ENCODE measurements around the gene GRAMD1A.
"Not testable (repeated sequence)": the region's sequence is repeated elsewhere in the genome, so short reads cannot be mapped to it uniquely, and the experiment has no call there.

GRAMD1A gene

GRCh38 chr19:35004517-35005255 is 4.6 kb downstream of the GRAMD1A start:
- no peak for DNase-seq (ENCODE audit: low read depth)

DNA sequence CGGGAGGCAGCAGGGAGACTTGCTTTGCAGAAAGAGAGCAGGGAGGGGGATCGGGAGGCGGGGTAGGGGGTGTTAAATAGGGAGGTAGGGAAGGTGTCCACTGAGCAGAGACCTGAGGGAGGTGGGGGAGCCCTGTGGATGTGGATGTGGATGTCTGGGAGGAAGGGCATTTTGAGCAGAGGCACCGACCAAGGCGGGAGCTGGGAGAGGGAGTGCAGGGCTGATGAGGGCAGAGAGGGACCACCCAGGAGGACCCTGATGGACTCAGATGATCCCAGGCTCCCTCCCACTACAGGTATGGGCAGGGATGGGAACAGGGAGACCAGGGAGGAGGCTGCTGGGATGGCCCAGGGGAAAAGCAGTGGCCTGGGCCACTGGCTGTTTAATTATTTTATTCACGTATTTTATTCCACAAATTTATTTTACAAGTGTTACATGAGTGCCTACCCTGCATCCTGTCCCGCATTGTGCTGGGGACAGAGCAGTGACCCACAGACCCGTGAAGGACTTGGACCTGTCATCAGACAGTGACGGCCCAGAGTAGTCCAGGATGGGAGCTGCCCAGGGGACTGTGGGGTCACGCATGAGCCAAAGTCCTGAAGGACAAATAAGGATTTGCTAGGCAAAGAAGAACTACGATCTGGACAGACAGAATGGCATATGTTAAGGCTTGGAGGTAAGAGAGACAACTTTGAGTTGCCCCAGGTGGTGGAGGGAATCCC is 5.3 kb downstream of the GRAMD1A start:
- no peak for DNase-seq (ENCODE audit: low read depth)

DNA sequence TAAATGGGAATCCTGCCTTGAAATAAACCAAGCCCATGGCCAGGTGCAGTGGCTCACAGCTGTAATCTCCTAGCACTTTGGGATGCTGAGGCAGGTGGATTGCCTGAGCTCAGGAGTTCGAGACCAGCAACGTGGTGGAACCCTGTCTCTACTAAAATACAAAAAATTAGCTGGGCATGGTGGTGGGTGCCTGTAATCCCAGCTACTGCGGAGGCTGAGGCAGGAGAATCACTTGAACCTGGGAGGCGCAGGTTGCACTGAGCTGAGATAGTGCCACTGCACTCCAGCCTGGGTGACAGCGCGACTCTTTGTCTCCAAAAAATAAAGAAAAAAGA is 5.9 kb downstream of the GRAMD1A start:
- DNase-seq (ENCODE audit: low read depth) = not testable (repeated sequence)

GRCh38 chr19:35006342-35006998 is 6.3 kb downstream of the GRAMD1A start:
- peak; percentile 83 for DNase-seq (ENCODE audit: low read depth)

- DNase-seq (ENCODE audit: low read depth) = no peak
Observed at GRCh38 chr19:35006999-35007365, 6.9 kb downstream of the GRAMD1A start.

GRCh38 chr19:35007427-35007826 is 7.3 kb downstream of the GRAMD1A start:
- DNase-seq (ENCODE audit: low read depth) = not testable (repeated sequence)

GRCh38 chr19:35008891-35009341 is 8.8 kb downstream of the GRAMD1A start:
- DNase-seq (ENCODE audit: low read depth) = no peak

DNA sequence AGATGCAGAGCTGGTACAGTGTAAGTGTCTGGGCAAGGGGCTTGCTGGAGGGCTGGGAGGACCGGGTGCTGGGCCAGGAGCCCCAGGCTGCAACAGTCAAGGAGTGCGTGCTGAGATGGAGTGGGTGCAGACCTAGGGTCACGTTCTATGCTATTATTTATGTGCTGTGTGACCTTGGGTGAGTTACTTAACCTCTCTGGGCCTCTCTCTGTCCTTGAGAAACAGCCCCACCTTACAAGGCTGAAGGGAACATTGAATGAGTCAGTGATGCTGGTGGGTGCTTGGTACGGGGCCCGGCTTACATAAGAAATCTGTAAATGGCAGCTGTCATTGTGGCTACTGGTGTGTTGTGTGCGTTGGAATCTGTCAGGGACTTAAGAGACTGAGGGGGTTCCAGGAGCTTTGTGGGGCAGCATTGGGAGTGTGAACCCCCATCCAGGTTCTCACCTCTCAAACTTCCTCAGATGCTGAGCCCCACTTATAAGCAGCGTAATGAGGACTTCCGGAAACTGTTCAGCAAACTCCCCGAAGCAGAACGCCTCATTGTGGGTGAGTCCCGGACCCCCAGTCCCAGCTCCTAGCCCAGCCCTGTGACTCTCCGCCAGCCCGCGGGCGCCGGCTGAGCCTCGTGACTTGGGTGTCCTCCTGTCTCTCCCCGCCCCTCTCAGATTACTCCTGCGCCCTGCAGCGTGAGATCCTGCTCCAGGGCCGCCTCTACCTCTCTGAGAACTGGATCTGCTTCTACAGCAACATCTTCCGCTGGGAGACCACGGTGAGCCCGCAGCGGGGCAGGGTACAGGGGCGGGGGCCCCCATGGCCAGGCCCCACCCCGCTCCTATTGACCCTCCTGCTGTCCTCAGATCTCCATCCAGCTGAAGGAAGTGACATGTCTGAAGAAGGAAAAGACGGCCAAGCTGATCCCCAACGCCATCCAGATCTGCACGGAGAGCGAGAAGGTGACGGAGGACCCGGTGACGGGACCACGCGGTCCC is 9.6 kb downstream of the GRAMD1A start:
- DNase-seq (ENCODE audit: low read depth) = no peak

DNA sequence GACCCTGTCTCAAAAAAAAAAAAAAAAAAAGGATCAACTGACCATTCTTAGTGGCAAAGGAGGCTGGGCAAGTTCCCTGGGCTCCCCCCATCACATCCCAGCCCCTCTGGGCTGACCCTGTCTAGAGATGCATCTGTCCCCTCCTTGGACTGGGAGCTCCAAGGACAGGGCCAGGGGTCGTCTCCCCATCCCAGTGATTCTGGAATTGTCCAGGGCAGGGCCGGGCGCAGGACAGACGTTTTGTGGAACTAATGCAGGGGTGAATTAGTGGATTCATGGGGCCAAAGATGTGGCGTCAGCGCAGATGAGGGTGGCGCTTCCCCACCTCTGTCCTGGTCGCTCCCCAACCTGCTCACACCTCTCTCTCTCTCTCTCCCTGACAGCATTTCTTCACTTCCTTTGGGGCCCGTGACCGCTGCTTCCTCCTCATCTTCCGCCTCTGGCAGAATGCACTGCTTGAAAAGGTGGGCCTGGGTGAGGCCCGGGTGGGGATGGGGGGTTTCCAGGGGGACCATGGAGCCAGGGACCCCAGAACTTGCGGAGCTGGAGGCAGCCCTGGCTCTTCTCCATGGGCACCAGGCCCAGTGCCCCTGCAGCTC is 11.1 kb downstream of the GRAMD1A start:
- no peak for DNase-seq (ENCODE audit: low read depth)

DNA sequence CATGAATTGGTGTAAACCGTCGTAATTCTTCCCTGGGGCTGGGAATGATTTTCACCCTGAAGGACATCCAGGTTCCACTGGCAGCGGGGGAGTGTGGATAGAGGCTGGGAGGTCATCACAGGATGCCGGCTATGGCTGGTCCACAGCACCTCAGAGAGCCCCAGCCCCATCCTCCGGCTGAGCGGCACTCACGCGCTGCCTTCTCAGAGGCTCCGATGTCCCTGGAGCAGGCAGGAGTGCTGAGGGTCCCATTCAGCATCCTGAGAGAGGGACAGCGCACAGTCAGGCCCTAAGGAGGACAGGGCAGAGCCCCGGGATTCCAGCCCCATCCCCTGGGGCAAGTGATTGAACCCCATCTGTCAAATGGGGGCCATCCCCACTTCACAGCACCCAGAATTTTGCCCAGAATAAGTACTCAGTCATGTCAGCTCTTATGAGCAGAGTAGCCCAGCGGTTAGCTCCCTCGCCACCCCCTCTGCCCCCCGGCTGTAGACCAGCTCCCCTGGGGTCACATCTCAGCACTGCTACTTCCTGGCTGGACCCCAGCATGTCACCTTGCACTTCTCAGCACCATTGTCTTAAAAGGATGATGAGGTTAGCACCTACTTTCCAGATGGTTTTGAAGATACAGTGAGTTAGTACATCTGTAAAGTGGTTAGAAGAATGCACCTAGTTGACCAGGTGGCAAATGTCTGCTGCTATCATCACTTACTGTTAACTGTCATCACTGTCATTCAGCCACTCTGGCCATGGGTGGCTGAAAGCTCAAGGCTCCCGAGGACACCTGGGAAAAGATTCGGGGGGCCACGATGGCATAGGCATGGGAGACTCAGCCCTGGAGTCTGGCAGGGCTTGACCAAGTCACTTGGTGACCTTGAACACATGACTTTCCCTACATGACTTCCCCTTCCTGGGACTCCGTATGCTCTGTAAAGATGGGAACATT is 11.9 kb downstream of the GRAMD1A start:
- no peak for DNase-seq (ENCODE audit: low read depth)

GRCh38 chr19:35013041-35013819 is 13.1 kb downstream of the GRAMD1A start:
- DNase-seq (ENCODE audit: low read depth) = no peak

- DNase-seq (ENCODE audit: low read depth) = no peak
Observed at GRCh38 chr19:35013820-35014754, 14.0 kb downstream of the GRAMD1A start.

DNA sequence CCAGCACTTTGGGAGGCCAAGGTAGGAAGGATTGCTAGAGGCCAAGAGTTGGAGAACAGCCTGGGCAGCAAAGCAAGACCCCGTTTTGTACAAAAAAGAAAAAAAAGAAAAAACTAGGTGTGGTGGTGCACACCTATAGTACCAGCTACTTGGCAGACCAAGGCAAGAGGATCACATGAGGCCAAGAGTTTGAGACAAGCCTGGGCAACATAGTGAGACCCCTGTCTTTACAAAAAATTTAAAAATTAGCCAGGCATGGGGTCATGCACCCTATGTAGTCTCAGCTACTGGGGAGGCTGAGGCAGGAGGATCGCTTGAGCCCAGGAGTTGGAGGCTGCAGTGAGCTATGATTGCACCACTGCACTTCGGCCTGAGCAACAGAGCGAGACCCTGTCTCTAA is 14.7 kb downstream of the GRAMD1A start:
- DNase-seq (ENCODE audit: low read depth) = not testable (repeated sequence)

GRCh38 chr19:35015270-35015953 is 15.3 kb downstream of the GRAMD1A start:
- no peak for DNase-seq (ENCODE audit: low read depth)

GRCh38 chr19:35015954-35016351 is 15.8 kb downstream of the GRAMD1A start:
- DNase-seq (ENCODE audit: low read depth) = no peak

- no peak for DNase-seq (ENCODE audit: low read depth)
Observed at GRCh38 chr19:35017507-35017906, 17.4 kb downstream of the GRAMD1A start.

DNA sequence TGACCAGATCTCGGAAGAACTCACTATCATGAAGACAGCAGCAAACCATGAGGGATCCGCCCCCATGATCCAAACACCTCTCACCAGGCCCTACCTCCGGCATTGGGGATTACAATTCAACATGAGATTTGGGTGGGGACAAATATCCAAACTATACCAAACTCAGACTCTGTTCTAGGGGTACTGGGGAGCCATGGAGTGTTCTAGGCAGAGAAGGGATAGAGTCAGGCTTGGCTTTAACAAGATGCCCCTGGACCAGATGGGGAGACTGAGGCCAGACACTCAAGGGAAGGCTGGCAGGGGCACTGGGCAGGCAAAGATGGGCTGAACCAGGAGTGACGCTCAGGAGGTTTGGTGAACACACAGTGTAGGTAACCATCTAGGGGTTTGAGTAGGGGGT is 18.3 kb downstream of the GRAMD1A start:
- no peak for DNase-seq (ENCODE audit: low read depth)

- DNase-seq (ENCODE audit: low read depth) = no peak
Observed at GRCh38 chr19:35019144-35019543, 19.0 kb downstream of the GRAMD1A start.

All from HS-5 (cell line).